ENCODE results near the gene ACTC1. TPM values are rescaled to one million over a fixed set of nuclear protein-coding genes. Genes with fewer than 3 reads are reported as not detected.

The ACTC1 gene
- total RNA-seq, 2 donors from 2014 or later: 1.6 to 2.1 TPM

GRCh38 chr15:34753236-34753894 lies 42.0 kb downstream of the ACTC1 start:
- DNase-seq (peak in 3 of 4 donors; percentile 16 to 34 (median 29)), ATAC-seq (peak; percentile 27)
- WGBS, 2 donors: 24 to 27% methylated on average over 11 of the region's 11 CpGs
- H3K36me3 ChIP-seq (replicated peaks in 1 of 2; ENCODE audit: insufficient read depth in 1 of 2, low read depth in 2 of 2): no peaks in the 10 kb centered on the region
- no peak for TF ChIP-seq POLR2A (IDR thresholded peaks at IDR 0.05)
- TF ChIP-seq CTCF (IDR thresholded peaks at IDR 0.05): no peak
- no peak overlapping the region for H3K27ac ChIP-seq
- no peaks in the 10 kb centered on the region for H3K9me3 ChIP-seq
- H3K27me3 ChIP-seq: peaks cover 0 to 17% of the 10 kb centered on the region in 2 donors
- H3K4me1 ChIP-seq: peaks cover 13% of the 10 kb centered on the region
- intact Hi-C loops (cut with DNase I): no loop called here
- no peak overlapping the region for H3K4me3 ChIP-seq

- Histone ChIP-seq H3K27ac (no peak overlapping the region), H3K4me3 (no peak overlapping the region), H3K9me3 (no peaks in the 10 kb centered on the region), H3K36me3 (replicated peaks in 1 of 2; ENCODE audit: insufficient read depth in 1 of 2, low read depth in 2 of 2) (no peaks in the 10 kb centered on the region), H3K4me1 (peaks cover 5% of the 10 kb centered on the region), H3K27me3 (peaks cover 0 to 9% of the 10 kb centered on the region in 2 donors)
- 51 to 52% methylated on average over 4 of the region's 4 CpGs for WGBS, 2 donors
- intact Hi-C loops (cut with DNase I): no loop called here
- DNase-seq (no peak), ATAC-seq (no peak)
- no peak for TF ChIP-seq POLR2A (IDR thresholded peaks at IDR 0.05)
- TF ChIP-seq CTCF (IDR thresholded peaks at IDR 0.05): no peak
Observed at GRCh38 chr15:34749691-34750090, 45.7 kb downstream of the ACTC1 start.

Other genes starting within 250 kb of the ACTC1 start
- gene GOLGA8B, start 211.9 kb downstream of the ACTC1 start, total RNA-seq: 100 to 1,000 TPM; 214 to 709 TPM
- gene GJD2, start 40.6 kb downstream of the ACTC1 start, total RNA-seq: 1 to 10 TPM; 2.3 to 4.0 TPM
- gene AQR, start 174.2 kb upstream of the ACTC1 start, total RNA-seq: 10 to 100 TPM; 10.5 to 15.0 TPM
- 10 to 100 TPM in 1 of 2 donors, 1 to 10 TPM in 1; 7.6 to 11.2 TPM for gene ZNF770, start 192.7 kb upstream of the ACTC1 start, total RNA-seq

Data from body of pancreas (tissue), 4 donors.